ENCODE results near the gene SLAMF1. TPM values are rescaled to one million over a fixed set of nuclear protein-coding genes. Genes with fewer than 3 reads are reported as not detected.
A peak's percentile ranks its signal among the peaks of the same experiment; 100 is the strongest.
"Not testable (repeated sequence)": the region's sequence is repeated elsewhere in the genome, so short reads cannot be mapped to it uniquely, and the experiment has no call there.

SLAMF1 gene
- total RNA-seq, 1 donor from 2014 or later, result not detected

DNA sequence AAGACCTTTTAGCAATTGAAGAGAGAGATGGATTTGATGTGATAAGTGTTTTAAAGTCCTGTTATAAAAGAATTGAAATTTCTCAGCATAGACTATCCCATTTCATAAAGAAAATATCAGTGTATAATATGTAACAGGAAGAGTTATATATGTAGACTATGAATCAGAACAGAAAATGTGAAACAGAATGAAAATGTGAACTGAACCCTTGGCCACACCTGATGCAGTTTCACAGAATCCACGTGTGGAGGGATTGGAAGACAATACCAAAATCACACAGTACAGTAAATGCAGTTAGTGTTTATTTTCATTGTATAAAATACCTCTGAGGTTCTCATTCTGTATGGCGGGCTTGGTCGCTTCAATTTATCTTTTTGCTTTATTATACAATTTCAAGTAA lies 9.9 kb upstream of the SLAMF1 start:
- Mint-ChIP-seq H3K27ac (no peak overlapping the region), H3K9me3 (peaks cover 18% of the 10 kb centered on the region), H3K36me3 (no peaks in the 10 kb centered on the region), H3K4me3 (no peak overlapping the region), H3K27me3 (ENCODE audit: low read depth) (no peaks in the 10 kb centered on the region), H3K4me1 (peaks cover 32% of the 10 kb centered on the region)
- TF ChIP-seq, protein P1, sequence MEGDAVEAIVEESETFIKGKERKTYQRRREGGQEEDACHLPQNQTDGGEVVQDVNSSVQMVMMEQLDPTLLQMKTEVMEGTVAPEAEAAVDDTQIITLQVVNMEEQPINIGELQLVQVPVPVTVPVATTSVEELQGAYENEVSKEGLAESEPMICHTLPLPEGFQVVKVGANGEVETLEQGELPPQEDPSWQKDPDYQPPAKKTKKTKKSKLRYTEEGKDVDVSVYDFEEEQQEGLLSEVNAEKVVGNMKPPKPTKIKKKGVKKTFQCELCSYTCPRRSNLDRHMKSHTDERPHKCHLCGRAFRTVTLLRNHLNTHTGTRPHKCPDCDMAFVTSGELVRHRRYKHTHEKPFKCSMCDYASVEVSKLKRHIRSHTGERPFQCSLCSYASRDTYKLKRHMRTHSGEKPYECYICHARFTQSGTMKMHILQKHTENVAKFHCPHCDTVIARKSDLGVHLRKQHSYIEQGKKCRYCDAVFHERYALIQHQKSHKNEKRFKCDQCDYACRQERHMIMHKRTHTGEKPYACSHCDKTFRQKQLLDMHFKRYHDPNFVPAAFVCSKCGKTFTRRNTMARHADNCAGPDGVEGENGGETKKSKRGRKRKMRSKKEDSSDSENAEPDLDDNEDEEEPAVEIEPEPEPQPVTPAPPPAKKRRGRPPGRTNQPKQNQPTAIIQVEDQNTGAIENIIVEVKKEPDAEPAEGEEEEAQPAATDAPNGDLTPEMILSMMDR (IDR thresholded peaks at IDR 0.05; ENCODE audit: unreplicated experiment), result no peak
- no peak for DNase-seq (ENCODE audit: low spot score in 2 of 2, unreplicated experiment in 2 of 2)

DNA sequence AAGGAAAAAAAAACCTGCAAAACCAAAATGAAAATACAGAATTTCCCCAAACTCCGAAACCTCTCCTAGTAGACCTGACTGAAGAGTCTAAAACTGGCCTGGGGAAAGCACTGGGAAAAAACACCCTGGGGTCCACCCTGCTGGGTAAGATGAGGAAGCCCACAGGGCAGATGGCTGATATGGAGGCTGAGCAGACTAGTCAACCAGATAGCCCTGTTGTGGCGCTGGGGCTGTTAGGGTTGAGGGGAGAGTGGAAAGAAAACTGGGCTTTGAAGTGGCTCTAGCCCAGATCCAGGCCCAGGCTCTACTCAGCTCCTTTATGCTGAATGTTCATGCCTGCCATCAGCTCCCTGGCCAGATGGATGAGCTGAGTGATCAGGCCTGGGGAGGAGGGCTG lies 6.8 kb upstream of the SLAMF1 start:
- Mint-ChIP-seq H3K36me3 (no peaks in the 10 kb centered on the region), H3K27ac (no peak overlapping the region), H3K9me3 (no peaks in the 10 kb centered on the region), H3K27me3 (ENCODE audit: low read depth) (no peaks in the 10 kb centered on the region), H3K4me3 (no peak overlapping the region), H3K4me1 (peaks cover 40% of the 10 kb centered on the region)
- DNase-seq (ENCODE audit: low spot score in 2 of 2, unreplicated experiment in 2 of 2), result no peak
- TF ChIP-seq, protein P1 (IDR thresholded peaks at IDR 0.05; ENCODE audit: unreplicated experiment), result no peak

DNA sequence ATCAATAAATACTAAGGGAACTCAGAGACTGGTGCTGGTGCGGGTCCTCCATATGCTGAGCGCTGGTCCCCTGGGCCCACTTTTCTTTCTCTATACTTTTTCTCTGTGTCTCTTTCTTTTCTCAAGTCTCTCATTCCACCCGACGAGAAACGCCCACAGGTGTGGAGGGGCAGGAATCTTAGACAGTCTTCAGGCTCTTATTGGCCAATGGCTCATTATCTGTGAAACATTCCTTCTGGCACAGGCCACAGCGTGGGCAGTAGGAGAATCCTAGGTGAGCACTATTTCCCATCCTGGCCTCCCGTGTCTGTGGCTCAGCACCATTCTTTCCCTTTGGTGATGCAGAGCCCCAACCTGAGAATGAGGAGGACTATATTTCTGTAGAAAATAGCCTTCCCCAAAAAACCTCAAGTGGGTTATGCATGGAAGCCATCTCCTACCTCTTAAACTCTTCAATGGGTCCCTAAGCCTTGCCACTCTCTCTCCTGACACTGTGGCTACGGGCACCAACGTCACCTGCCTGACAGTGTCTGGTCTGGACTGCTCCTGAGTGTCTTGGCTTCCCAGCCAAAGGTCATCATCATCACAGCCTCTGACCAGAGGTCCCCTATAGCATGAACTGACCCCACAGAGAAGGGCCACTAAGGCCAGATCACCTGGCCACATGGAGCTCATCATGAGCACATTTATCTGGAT lies 6.2 kb upstream of the SLAMF1 start:
- TF ChIP-seq, protein P1 (IDR thresholded peaks at IDR 0.05; ENCODE audit: unreplicated experiment), result no peak
- Mint-ChIP-seq H3K4me3 (no peak overlapping the region), H3K36me3 (no peaks in the 10 kb centered on the region), H3K4me1 (peaks cover 40% of the 10 kb centered on the region), H3K27ac (no peak overlapping the region), H3K9me3 (no peaks in the 10 kb centered on the region), H3K27me3 (ENCODE audit: low read depth) (no peaks in the 10 kb centered on the region)
- DNase-seq (ENCODE audit: low spot score in 2 of 2, unreplicated experiment in 2 of 2), result no peak

DNA sequence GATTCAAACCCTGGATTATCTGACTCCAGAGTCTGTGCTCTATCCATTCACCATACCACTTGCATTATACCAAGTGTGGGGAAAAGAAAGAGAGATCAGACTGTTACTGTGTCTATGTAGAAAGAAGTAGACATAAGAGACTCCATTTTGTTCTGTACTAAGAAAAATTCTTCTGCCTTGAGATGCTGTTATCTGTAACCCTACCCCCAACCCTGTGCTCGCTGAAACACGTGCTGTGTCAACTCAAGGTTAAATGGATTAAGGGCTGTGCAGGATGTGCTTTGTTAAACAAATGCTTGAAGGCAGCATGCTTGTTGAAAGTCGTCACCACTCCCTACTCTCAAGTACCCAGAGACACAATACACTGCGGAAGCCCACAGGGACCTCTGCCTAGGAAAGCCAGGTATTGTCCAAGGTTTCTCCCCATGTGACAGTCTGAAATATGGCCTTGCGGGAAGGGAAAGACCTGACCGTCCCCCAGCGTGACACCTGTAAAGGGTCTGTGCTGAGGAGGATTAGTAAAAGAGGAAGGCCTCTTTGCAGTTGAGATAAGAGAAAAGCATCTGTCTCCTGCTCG lies 5.3 kb upstream of the SLAMF1 start:
- Mint-ChIP-seq H3K4me1 (peaks cover 31% of the 10 kb centered on the region), H3K27ac (peak overlapping the region; percentile 75)
- H3K9me3 Mint-ChIP-seq; H3K36me3 Mint-ChIP-seq; H3K4me3 Mint-ChIP-seq; H3K27me3 Mint-ChIP-seq (ENCODE audit: low read depth); DNase-seq (ENCODE audit: low spot score in 2 of 2, unreplicated experiment in 2 of 2): not testable (repeated sequence)

DNA sequence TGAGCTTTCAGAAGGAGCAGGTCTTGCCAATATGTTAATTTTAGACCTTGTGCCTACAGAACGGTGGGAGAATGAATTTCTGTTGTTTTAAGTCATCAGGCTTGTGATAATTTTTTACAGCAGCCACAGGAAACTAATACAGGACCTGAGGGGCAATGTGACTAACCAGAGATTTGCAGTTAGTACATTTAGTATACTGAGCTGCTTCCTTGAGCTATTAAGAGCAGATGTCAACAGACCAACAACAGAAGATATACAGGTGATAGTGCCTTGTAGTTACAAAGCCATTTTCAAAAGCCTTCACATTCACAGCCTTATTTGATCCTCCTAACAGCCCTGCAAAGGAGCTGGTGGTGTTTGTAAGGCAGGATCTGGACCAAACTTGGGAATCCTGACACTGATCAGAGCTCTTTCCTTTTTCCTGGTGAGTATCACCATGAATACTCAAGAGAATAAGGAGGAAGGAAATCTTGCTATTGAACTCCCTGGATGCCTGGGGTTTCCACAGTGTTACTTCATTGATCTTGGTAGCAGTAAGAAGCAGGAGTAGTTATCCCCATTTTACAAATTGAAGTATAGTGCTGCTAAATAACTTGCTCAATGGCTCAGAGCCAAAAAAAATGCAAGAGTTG lies 4.7 kb upstream of the SLAMF1 start:
- TF ChIP-seq, protein P1 (IDR thresholded peaks at IDR 0.05; ENCODE audit: unreplicated experiment), result no peak
- Mint-ChIP-seq H3K9me3 (no peaks in the 10 kb centered on the region), H3K36me3 (no peaks in the 10 kb centered on the region), H3K4me1 (peaks cover 27% of the 10 kb centered on the region), H3K4me3 (no peak overlapping the region), H3K27ac (peak overlapping the region; percentile 43), H3K27me3 (ENCODE audit: low read depth) (no peaks in the 10 kb centered on the region)
- no peak for DNase-seq (ENCODE audit: low spot score in 2 of 2, unreplicated experiment in 2 of 2)

DNA sequence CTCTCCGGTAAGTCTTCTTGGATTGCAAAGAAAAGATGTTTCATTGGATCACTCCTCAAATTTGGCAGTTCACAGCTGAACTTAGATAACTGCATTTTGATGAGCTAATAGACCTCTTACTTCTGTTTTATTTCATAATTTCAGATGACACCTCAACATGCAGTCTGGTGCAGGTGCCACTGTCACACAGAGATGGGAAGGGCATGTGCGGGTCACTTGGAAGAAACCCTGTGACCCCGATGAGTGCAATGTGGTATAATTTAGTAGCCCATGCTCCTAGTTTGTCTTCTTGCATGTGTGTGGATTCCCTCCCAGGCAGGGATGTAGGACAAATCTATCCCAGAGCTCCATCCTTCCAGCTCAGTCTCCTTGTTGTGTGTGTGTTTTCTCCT lies 481 bp upstream of the SLAMF1 start:
- Mint-ChIP-seq H3K9me3 (no peaks in the 10 kb centered on the region), H3K27ac (no peak overlapping the region), H3K4me3 (no peak overlapping the region), H3K27me3 (ENCODE audit: low read depth) (peaks cover 4% of the 10 kb centered on the region), H3K36me3 (no peaks in the 10 kb centered on the region), H3K4me1 (peaks cover 14% of the 10 kb centered on the region)
- TF ChIP-seq, protein P1 (IDR thresholded peaks at IDR 0.05; ENCODE audit: unreplicated experiment), result no peak
- DNase-seq (ENCODE audit: low spot score in 2 of 2, unreplicated experiment in 2 of 2), result no peak

All from mesothelial cell of epicardium (in vitro differentiated cells).